Occipital lobe (tissue), 2 donors: ENCODE measurements around the gene GLRX3. TPM values are rescaled to one million over a fixed set of nuclear protein-coding genes. Genes with fewer than 3 reads are reported as not detected.
A peak's percentile ranks its signal among the peaks of the same experiment; 100 is the strongest.
"Not testable (repeated sequence)": the region's sequence is repeated elsewhere in the genome, so short reads cannot be mapped to it uniquely, and the experiment has no call there.

Experiments
- DNase-seq: peaks from one replicate; lab custom pipeline; 2025; lab: John Stamatoyannopoulos, UW
- total RNA-seq: library from RNA; depleted of rRNA; stranded (reverse); fragments of >200 nt; gene quantifications from one replicate; pipeline ENCODE4 v1.2.3, GENCODE V29; 2014

GLRX3 gene
- 49.0 TPM for total RNA-seq

DNA sequence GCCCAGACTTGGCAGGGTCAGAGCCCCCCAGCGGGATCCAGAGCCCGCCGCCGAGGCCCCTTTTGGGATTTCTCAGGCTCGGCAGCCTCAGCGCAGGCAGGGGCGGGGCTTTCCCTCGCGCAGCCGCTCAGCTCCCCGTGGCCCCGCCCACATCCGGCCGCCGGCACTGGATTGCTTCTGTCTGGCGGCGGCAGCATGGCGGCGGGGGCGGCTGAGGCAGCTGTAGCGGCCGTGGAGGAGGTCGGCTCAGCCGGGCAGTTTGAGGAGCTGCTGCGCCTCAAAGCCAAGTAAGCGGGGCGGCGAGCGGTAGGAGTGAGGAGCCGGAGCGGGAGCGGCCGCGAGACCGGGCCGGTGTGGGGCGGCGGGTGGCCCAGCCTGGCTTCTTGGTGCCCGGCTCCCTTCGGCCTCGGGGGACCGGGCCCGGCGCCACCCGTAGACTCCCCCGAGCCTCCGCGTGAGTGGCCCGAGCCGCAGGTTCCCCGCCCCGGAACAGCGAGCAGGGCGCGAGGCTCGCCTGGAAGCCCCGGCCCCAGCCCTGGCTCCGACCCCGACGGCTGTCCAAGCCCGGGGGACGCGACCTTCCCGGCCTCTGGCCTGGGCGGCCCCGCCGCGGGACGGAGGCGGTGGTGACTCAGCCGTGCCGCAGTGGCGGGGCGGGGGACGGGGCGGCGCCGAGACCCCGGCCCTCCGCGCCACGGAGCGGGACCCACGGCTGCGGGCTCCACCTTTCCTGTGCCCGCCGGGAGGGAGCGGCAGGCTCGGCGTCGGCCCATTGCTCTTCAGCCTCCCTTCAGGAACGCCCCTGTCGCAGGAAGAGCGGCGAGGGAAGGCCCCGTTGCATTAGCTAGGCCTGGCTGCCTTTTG is at the start of gene GLRX3:
GLRX3 (plus strand) TSS at position 166 of the 864 bp plus-strand sequence; CDS start at position 196, 30 bp downstream.
- peak; percentile 84 for DNase-seq

- DNase-seq, result not testable (repeated sequence)
Observed at GRCh38 chr10:130090565-130090964, 45.6 kb upstream of the GLRX3 start.

DNA sequence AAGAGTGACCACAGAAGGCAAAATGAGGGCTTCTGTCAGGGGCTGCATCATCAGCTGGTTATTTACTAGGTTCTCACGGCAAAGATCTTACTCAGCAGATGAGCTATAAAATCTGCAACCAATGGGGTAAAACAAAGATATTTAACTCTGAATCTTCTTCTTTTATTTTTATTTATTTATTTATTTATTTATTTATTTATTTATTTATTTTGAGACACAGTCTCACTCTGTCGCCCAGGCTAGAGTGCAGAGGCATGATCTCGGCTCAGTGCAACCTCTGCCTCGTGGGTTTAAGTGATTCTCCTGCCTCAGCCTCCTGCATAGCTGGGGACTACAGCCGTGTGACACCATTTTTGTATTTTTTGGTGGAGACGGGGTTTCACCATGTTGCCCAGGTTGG is 36.8 kb upstream of the GLRX3 start:
- no peak for DNase-seq

DNA sequence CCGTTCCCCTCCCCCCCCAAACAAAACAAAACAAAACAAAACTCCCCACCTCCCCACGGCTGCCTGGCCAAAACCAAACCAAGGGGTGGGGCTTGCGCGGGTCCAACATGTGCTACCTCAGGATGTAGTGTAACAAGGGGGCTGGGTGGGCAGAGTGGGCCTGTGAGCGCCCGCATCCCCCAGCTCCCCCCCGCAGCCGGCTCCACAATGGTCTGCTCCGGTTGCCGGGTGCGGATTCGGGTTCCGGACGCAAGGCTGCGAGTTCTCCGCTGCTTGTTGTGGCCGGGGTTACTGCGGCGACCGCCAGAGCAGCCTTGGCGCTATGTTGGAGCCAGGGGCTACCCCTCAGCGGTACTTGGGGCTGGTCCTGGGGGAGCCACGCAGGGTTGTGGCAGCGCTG is 30.5 kb upstream of the GLRX3 start:
- no peak for DNase-seq

- DNase-seq, result not testable (repeated sequence)
Observed at GRCh38 chr10:130108146-130108545, 28.0 kb upstream of the GLRX3 start.

DNA sequence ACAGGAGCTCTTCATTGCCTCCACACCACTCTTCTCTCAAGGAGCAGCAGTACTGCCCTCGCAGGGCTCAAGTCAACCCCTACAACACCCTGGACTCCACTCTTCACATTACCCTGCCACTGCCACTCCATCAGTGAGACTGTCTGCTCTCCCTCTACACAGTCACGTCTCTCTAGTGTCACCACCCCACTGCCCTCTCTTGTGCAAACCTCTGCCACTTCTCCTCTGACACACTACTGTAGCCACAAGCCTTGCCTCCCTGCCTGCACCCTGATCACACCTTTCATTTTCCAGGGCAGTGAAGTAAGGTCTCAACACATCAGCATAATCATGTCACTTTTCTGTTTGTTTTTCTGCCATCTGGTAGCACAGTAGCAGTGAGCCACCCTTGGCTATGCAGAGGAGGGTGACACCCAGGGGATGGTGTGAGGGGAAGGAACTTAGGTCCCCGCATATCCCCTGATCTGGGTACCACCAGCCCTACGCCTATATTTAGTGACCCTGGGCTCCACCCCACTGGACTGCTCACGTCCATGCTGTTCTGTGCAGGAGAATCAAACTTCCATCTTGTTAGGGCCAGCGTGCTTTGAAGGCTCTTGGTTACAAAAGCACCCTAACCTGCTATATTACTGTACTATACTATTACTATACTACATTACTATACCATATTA is 27.1 kb upstream of the GLRX3 start:
- no peak for DNase-seq

GRCh38 chr10:130109796-130110245 is 26.4 kb upstream of the GLRX3 start:
- peak; percentile 59 for DNase-seq

DNA sequence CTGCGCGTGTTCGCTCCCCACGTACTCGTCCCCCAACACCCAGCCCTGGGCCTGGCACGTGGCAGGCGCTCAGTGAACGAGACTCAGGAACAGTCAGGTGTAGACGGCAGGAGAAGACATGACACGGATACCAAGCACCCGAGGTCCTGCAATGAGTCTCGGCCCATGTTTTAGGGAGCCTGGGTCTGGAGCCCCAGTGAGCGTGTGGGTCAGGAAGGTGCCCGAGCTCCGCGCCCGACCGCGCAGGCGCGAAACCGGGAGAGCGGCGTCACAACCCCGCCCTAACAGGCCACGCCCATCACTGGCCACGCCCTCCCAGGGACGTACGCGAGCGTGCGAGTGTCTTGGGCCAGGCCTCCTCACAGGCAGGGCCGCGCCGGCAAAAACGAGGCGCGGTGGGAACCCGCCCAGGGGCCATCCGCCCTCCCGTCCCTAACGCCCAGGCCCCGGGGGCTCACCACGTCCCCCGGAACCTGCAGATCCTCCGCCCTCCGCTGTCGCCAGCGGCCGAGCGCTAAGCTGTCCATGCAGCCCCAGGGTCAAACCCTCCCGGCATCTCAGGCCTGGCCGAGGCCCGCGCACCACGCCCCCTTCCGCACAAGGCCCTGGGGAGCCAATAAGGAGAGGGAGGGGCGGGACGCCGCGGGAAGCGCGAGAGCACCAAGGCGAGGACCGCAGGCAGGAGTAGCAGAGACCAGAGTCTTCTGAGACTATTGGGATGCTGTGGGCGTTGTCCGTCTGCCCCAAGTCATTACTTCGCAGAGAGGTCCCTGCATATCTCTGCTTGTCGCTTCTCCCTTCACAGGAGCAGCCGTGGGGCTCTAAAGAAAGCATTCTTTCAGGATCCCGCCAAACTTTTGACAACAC is 25.7 kb upstream of the GLRX3 start, which contains the start of gene C10orf143:
C10orf143 (minus strand) TSS at position 585 of the 867 bp plus-strand sequence; CDS start at position 527, 58 bp downstream.
- DNase-seq, result peak; percentile 96

DNA sequence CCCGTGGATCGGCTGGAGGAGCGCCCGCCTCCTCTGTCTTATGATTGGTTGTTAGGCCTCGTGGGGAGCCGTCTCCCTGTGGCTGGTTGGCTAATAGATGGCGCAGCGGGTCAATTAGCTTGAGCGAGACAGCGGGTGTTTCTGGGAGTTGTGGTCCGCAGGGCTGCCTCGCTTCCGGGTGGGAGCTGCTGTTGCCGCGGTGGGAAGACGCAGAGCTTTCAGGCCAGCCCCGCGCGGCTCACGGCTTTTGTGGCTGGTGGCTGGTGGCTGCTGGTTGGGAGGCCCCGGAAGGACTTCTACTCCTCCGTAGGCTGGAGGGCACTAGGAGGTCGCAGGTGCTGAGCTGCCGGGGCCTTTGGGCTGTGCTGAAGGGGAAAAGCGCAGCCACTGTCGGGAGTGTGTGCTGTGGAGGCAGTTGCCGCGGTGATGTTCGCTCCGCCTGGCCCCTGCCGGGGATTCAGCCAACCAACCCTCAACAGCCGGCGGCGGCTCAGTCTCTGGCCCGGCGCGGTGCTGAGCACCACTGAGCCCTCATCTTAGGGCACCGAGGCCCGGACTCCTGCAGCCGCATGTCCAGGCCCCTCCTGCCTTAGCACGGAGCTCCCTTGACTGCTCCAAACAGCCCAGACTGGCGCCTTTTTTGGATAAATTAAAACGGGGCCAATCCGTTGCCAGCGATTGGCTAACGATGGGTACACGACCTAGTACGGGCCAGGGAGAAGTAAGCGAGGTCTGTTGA is 24.9 kb upstream of the GLRX3 start:
- peak; percentile 97 for DNase-seq

GRCh38 chr10:130111852-130112180 is 24.4 kb upstream of the GLRX3 start:
- DNase-seq, result no peak

DNA sequence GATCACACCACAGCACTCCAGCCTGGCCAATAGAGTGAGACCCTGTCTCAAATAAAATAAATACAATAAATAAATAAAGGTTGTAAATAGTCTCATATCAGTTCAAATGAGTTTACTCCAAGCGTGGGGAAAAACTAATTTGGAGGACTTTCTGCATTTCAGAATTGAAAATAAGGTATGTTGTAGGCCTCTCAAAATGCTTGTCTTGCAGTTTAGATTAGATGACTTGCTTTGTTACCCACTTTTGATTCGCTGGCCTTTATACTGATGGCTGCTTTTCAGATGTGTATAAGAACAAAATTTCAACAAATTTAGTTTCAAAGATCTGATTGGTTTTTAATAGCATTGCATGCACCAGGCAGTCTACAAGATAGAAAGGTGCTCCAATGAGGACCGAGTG is 23.4 kb upstream of the GLRX3 start:
- DNase-seq, result no peak

DNA sequence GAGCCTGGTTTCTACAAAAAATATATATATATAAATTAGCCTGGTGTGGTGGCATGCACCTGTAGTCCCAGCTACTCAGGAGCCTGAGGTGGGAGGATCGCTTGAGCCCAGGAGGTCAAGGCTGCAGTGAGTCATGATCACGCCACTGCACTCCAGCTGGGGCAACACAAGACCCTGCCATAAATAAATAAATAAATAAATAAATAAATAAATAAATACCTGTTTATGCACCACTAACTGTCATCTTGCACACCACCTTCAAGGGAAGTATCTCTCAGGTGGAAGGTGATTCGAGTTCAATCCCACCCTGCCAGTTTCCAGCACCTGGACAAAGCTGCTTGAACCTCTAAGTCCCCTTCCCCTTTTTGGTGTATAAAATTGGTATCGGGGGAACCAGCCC is 19.2 kb upstream of the GLRX3 start:
- not testable (repeated sequence) for DNase-seq

GRCh38 chr10:130117535-130117934 is 18.7 kb upstream of the GLRX3 start:
- DNase-seq, result not testable (repeated sequence)

DNA sequence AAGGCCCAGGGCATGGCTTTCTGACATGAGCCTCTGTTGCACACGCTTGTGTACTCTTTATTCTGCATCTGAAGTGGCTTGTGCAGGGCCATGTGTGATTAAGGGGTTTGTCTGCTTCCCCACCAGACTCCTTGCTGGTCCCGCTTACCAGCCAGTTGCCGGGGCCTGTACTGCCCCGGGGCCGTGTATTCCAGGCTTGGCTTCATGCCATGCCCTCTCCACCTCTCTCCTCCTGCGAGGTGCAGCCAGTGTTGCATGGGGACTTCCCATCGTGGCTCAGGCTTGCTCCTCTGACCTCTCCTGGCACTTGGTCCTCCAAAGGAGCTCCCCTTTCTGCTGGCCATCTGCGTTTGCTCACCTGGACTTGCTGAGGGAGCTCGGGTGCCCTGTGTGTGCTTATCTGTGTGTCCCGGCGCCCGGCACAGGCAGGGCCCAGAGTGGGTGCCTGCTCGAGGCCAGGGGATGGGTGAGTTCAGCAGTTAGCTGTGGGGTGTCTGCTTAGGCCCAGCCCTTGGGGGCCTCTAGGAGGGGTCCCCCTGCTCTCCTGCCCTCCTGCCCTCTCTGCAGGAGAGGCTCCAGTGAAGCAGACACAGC is 14.6 kb upstream of the GLRX3 start:
- no peak for DNase-seq

- DNase-seq, result peak; percentile 21
Observed at GRCh38 chr10:130127364-130128061, 8.7 kb upstream of the GLRX3 start.

- DNase-seq, result no peak
Observed at GRCh38 chr10:130128062-130128781, 8.0 kb upstream of the GLRX3 start.

DNA sequence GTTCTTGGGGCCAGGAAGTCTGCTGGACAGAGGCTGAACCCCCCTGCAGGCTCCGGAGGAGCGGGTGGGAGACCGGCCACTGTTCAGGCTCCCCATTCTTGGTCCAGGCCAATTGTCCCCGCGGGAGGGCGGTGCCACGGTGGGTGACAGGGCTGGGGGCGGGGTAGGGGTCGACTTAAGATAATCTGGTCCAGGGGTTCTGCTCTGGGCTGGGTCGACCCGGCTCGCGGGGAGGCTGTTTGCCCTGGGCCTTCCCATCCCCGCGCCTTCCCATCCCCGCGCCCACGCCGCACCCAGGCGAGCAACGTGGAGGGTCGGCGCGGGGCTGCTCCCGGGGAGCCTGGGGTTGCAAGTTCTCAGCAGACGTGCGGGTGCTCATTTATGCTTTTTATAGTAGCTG is 7.3 kb upstream of the GLRX3 start:
- DNase-seq, result no peak

GRCh38 chr10:130135676-130136225 is 440 bp upstream of the GLRX3 start:
- DNase-seq, result peak; percentile 21

GRCh38 chr10:130137090-130137448 is 878 bp downstream of the GLRX3 start:
- no peak for DNase-seq
